ENCODE results near the gene SIGLEC15.

DNA sequence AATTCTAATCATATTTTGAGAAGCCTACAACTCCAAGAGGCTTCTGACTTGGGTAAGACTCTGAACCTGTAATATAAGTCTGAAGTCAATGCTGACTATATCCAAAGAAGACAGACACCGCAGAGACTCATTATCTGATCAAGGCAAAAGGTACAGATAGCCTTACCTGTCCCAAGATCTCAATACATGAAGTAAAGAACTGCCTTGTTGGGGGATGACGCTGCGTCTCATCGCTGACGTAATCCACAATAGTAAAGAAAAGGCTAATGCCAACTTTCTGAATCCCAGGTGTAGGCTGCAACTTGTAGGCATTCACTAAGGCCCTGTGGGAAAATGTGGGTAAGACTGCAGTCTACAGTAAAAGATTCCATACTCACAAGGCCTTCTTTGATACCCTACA lies 62.1 kb downstream of the SIGLEC15 start:
- no peak for TF ChIP-seq CTCF (IDR thresholded peaks at IDR 0.05; ENCODE audit: low read depth, low read length, missing input control)
- TF ChIP-seq GABPA (IDR thresholded peaks at IDR 0.05 in 1 of 2, conservative IDR thresholded peaks at IDR 0.05 in 1 of 2), result no peak
- TF ChIP-seq MAX (IDR thresholded peaks at IDR 0.05), result no peak
- TF ChIP-seq YY1 (IDR thresholded peaks at IDR 0.05), result no peak
- TF ChIP-seq JUND (IDR thresholded peaks at IDR 0.05), result no peak
- TF ChIP-seq, protein P1, sequence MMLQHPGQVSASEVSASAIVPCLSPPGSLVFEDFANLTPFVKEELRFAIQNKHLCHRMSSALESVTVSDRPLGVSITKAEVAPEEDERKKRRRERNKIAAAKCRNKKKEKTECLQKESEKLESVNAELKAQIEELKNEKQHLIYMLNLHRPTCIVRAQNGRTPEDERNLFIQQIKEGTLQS (IDR thresholded peaks at IDR 0.05), result no peak
- TF ChIP-seq TAF1 (conservative IDR thresholded peaks at IDR 0.05), result no peak
- no peak for TF ChIP-seq SP1 (IDR thresholded peaks at IDR 0.05)
- no peak for TF ChIP-seq NR2F2 (IDR thresholded peaks at IDR 0.05)
- no peak for TF ChIP-seq REST (IDR thresholded peaks at IDR 0.05)
- TF ChIP-seq FOXA2 (IDR thresholded peaks at IDR 0.05), result no peak
- no peak for TF ChIP-seq EGR1 (IDR thresholded peaks at IDR 0.05; ENCODE audit: low read depth in 2 of 2)

All from liver (tissue), 3 donors.